AG04450 (cell line): Measurements from ENCODE around the gene ZMIZ2. TPM values are rescaled to one million over a fixed set of nuclear protein-coding genes. Genes with fewer than 3 reads are reported as not detected.

Source experiments
- CTCF ChIA-PET: fragments of 300-600, 350-600 bp; formaldehyde crosslinking; extraction: SDS; loops from one replicate; lab custom pipeline; 2022; ENCODE audit warnings: antibody characterized with exemption, inconsistent platforms; lab: Charles Lee
- POLR2A ChIA-PET: fragments of 350-600 bp; formaldehyde crosslinking; extraction: SDS; loops from one replicate; lab custom pipeline; 2021; ENCODE audit warnings: antibody characterized with exemption, inconsistent platforms; lab: Yijun Ruan, JAX
- DNase-seq: peaks from one replicate; pipeline ENCODE4 v3.0.0-alpha.2; 2011; ENCODE audit warnings: low read depth, low spot score
- H3K27ac ChIP-seq: one replicate; pipeline ENCODE4 v1.5.1; 2012; ENCODE audit warnings: low read depth, low read length, control low read depth
- H3K27me3 ChIP-seq: one replicate; pipeline ENCODE4 v1.6.0; 2012; ENCODE audit warnings: low read length; ENCODE audit not compliant: control insufficient read depth, insufficient read depth
- H3K4me3 ChIP-seq: 2 replicates; pipeline ENCODE4 v1.5.1; 2011; ENCODE audit warnings: mild to moderate bottlenecking, low read depth, low read length, control low read depth
- H3K9me3 ChIP-seq: 2 replicates; pipeline ENCODE4 v1.5.1; 2012; ENCODE audit warnings: low read length; ENCODE audit not compliant: control insufficient read depth, insufficient read depth
- CTCF ChIP-seq: IDR thresholded peaks from 2 replicates; pipeline ENCODE4 v1.5.1; 2011; ENCODE audit warnings: low read depth, low read length, control low read depth, inconsistent platforms
- polyA plus RNA-seq: library from polyadenylated mRNA; depleted of rRNA; stranded (reverse); fragments of >200 nt; gene quantifications from 2 replicates; pipeline ENCODE4 v1.2.3, GENCODE V29; 2011

Gene ZMIZ2
- polyA plus RNA-seq, 1 experiment: 4.8 TPM

DNA sequence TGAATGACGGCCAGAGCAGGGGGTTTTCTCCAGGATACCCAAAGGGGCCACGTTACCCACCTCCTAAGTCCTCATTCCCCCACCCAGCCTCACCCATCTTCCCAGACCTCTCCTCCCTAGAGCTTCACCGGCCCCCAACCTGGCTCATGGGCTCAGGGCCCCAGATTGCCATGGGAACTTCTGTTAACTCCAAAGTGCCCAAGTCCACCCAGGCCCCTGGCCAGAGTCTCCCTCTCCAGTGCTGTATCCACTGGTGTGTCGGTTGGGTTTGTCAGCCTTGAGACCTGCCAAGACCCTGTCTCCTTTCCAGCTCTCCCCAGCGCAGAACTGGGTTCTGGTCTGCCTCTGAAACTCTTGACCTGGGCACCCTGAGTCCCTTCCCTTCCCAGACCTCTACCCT is 37.1 kb upstream of the ZMIZ2 start:
- ChIA-PET CTCF (no interaction called here), POLR2A (no interaction called here)
- H3K27me3 ChIP-seq: no peaks in the 10 kb centered on the region
- no peak overlapping the region for H3K4me3 ChIP-seq
- no peak overlapping the region for H3K27ac ChIP-seq
- no peak for TF ChIP-seq CTCF
- no peaks in the 10 kb centered on the region; the same call in 1 of the 2 replicates for H3K9me3 ChIP-seq
- no peak for DNase-seq

DNA sequence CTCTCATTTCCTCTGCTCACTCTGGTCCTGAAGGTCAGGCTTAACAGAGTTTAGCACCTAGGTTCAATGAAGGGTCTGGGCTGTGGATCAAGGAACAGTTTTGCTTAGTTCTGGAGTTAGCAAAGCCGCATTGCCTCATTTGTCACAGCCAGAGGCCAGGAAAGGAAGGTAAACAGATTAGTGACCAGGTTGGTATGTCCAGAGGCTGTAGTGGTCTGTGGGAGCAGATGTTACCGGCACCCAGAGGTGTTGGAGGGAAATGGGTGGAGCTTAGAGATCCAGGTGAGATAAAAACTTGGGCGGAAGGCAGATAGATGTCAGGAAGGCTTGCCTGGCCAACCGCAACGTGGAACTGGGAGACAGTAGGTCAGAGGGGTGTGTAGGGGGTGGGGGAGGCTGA is 36.6 kb upstream of the ZMIZ2 start:
- CTCF ChIA-PET: no interaction called here
- TF ChIP-seq CTCF: no peak
- H3K9me3 ChIP-seq: no peaks in the 10 kb centered on the region; the same call in 1 of the 2 replicates
- no peak overlapping the region for H3K4me3 ChIP-seq
- POLR2A ChIA-PET: no interaction called here
- H3K27me3 ChIP-seq: no peaks in the 10 kb centered on the region
- no peak for DNase-seq
- H3K27ac ChIP-seq: no peak overlapping the region

- CTCF ChIA-PET: no interaction called here
- DNase-seq: no peak
These were observed 35.5 kb upstream of the ZMIZ2 start for GRCh38 chr7:44713141-44713540.

GRCh38 chr7:44713680-44714335 is 34.8 kb upstream of the ZMIZ2 start:
- ChIA-PET CTCF (no interaction called here), POLR2A (no interaction called here)
- no peak for TF ChIP-seq CTCF
- Histone ChIP-seq H3K27me3 (no peaks in the 10 kb centered on the region), H3K4me3 (no peak overlapping the region), H3K27ac (no peak overlapping the region), H3K9me3 (no peaks in the 10 kb centered on the region)
- no peak for DNase-seq

More at GRCh38 chr7:44713141-44713540, 35.5 kb upstream of the ZMIZ2 start:
- Histone ChIP-seq H3K27me3 (no peaks in the 10 kb centered on the region), H3K27ac (no peak overlapping the region), H3K9me3 (no peaks in the 10 kb centered on the region; the same call in 1 of the 2 replicates), H3K4me3 (no peak overlapping the region)
- TF ChIP-seq CTCF: no peak
- POLR2A ChIA-PET: no interaction called here

DNA sequence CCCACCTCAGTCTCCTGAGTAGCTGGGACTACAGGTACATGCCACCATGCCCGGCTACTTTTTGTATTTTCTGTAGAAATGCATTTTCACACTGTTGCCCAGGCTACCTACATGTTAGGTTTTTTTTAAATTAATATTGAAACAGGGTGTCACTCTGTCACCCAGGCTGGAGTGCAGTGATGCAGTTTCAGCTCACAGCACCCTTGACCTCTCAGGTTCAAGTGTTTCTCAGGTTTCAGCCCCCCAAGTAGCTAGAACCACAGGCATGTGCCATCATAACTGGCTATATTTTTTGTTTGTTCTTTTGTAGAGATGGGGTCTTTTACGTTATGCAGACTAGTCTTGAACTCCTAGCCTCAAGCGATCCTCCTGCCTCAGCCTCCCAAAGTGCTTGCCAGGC is 32.4 kb upstream of the ZMIZ2 start:
- DNase-seq: no peak
- ChIA-PET POLR2A (no interaction called here), CTCF (no interaction called here)
- H3K27ac ChIP-seq: no peak overlapping the region
- no peak overlapping the region for H3K4me3 ChIP-seq
- peaks cover 6% of the 10 kb centered on the region for H3K9me3 ChIP-seq
- TF ChIP-seq CTCF: no peak
- no peaks in the 10 kb centered on the region for H3K27me3 ChIP-seq
